ENCODE results near the gene CHI3L1.
A peak's percentile ranks its signal among the peaks of the same experiment; 100 is the strongest.

Gene CHI3L1

DNA sequence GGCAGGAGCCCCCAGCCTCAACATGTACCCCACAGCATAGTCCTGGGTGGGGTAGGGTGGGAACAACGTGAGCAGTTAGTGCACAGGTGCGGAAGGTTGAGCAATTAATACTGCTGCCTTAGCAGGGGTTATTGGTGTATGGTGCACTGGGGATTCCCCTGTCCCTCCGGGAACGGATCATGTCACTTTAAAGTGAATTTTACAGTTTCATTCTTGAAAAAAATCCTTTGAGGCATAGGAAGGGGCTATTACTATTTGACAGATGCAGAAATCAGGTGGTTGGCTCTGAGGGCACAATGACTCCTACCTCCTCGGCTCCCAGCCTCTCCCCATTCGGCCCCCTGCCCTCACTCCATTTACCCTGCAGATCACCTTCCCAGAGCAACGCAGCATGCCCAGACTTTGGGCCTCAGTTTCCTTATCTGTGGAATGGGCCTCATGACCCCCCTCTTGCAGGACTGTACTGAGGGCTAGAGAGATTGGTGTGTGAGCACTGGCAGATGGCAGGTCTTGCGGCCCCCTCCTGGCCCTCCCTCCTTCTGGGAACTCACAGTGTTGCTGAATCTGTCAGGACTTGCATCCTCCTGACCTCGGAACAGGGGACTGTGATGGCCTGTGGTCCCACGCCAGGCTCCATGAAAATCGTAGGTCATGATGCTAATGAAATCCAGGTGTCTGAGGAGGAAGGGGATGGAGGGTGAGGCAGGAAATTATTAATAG lies 5.7 kb downstream of the CHI3L1 start:
- DNase-seq: no peak

DNA sequence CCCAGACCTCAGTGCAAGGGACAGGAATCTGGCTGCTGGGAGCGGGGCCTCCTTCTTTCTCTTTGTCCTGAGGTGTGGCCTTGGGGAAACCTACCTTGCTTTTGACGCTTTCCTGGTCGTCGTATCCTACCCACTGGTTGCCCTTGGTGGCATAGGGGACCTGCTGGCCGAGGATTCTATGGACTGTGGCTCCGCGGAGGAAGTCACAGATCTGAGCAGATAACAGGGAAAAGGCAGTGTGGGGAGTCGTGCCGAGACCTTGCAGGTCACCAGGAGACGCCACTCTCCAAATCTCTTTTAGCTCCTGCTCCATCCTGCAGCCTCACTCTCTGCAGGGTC lies 6.9 kb downstream of the CHI3L1 start:
- no peak for DNase-seq

DNA sequence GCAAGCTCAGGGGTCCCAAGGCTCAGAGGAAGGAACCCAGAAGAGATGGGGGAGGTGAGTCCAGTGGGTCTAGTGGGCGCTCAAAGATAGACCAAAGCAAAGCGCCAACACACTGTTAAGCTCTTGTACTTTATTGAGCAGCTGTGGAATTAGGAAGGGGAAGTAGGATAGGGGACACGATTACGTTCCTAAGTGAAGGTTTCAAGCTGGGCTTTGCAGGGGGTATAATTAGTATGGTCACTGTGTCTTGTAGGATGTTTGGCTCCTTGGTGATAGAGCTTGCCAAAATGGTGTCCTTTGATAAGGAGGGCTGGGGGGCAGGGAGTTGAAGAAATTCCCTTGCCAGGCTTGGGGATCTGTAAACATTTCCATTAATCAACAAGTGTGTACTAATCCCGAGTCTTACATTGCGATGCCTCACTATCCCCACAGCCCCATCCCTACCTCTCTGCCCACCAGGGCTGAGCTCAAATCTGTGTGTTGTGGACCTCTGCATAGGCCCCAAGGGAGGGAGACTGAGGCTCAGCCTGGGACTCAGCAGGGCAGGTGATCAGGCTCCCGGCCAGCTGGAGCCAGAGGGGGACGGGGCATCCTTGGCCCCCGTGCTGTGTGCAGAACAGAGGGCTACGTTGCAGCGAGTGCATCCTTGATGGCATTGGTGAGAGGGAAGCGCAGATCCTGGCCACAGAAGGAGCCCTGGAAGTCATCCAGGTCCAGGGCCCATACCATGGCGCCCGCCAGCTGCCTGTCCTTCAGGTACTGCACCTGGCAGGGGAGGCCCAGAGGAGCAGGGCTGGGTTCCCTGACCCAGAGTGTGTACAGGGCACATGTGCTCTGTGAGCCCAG lies 7.5 kb downstream of the CHI3L1 start:
- DNase-seq: no peak

DNA sequence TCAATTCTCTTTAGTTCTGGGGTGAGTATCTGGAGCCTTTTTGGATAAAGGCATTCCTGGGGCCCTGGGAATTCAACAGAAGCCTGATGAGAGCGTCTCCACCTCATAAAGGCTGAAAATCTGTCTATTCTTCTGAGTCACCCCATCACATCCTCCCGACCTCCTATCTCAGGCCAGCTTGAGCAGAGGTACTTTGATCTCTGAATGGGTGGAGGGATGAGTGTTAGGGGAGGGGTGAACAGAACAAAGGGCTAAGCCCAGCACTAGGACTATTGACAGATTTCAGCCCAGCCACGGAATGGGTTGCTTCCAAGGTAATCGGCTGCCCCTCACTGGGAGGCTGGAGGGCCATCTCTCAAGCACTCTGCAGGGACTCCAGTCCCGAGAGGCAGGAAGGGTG lies 8.4 kb downstream of the CHI3L1 start:
- DNase-seq: no peak

DNA sequence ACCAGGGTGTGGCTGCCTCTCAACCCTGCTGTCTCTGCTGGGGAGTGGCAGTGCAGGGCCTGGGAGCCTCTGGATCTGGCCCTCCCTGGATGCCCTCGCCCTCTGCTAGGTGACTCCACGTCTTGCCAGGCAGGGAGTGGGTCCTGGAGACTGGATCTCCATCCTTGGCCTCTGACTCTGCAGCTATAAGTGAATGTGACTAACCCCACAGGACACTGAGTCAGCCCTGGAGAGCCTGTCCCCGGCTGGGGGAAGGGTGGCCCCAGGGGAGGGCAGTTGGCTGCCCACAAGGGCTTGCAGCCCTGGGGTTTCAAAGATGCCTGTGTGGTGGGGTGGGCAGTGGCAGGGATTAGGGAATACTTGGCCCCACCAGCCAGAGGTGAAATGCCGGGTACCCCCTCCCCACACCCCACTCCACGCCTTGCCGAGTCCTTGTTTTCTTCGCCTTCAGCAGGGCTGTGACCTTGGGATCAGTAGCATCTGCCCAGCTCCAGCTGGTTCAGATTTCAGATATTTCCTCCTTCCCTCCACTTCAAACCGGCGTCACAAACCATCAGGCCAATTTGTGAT lies 8.9 kb downstream of the CHI3L1 start:
- no peak for DNase-seq

DNA sequence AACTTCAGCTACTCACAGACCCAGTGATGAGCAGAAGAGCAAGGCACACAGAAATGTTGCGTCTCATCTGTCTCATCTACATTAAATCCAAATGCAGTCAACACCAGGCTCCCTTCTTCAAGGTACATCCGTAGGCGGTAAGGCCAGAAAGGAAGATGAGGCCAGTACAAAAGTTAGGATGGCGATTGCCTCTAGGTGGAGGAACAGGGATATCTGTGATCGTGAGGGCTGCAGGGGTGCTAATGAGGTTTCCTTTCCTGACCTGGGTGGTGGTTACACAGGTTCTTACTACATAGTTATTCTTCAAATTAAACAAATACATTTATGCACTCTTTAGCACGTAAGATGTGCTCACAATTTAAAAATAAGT lies 9.5 kb downstream of the CHI3L1 start:
- no peak for DNase-seq

DNA sequence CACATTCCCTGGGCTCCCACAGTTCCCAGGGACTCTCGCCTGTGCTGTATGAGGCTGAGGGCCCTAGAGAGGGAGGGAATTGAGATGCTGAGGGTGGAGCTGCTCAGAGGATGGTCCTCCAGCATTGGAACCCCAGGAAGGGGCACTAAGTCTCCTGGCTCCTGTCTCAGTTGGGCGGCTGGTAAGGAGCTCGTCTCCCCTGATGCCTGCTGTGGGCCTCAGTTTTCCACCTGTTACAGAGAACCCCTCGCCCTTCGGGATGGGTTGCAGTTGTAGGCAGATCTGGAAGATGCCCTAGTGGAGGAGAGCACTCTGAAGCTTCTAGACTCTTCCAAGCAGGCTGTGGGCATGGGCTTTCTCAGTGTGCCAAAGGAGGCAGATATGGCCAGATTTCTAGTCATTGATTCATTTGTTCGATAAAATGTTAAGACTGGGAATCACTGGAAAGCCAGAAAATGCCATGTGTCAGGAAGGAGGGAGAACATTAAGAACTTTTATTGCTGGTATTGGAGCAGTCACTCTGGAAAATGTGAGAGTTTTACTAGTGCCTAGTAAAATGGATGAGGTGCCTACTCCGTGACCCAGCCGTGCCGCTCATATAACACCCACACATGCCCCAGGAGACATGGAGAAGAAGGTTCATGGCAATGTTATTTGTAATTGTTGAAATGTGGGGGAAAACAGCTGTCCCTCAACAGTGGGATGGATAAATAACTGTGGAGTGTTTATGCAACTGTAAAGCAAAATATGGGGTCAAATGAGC lies 10.1 kb downstream of the CHI3L1 start:
- no peak for DNase-seq

DNA sequence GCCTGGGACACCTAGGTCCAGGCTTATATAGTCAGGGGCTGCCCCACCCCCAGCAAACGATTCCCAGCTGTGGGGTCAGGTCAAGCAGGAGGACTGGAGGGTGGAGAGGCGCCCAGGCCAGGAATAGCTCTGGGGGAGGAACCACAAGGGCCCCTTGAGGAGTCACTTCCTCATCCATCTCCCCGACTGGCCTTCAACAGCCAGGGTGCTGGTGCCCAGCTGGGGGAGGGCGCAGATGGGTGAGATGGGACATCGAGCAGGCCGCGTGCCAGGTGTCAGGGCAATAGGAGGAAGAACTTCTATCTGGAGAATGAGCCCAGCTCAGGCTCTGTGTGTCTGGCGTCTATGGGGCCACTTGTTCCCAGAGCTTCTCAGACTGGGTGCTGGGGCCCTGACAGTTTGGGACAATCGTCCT lies 10.7 kb downstream of the CHI3L1 start:
- DNase-seq: peak in 1 of 2 experiments; percentile 5

DNA sequence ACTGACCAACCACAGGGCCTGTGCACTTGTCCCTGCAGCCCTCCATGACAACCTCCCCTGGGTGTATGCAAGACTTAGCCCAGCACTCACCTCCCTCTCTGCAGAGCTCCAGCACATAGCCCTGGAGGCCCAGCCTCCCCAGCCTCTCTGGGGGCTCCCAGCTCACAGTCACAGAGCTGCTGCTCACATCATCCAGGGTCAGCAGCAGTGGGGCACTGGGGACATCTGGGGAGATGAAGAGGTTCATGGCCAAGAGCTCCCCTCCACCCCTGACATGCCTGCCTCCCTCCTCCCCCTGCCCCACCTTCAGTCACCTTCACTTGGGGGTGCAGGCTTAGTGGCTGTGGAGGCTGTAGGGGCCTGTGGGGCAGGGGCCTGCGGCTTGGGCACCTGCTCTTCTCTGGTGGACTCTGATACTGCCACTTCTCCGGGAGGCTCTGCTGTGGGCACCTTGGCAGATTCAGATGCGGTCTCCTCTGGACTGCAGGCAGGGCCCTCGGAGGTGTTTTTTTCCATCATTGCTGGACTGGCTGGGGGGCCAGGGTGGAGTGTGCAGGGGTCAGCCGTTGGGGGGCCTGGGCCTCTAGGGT lies 11.2 kb downstream of the CHI3L1 start, which contains the start of gene MYBPH:
TSS of gene MYBPH (minus strand) at position 590 of the 590 bp plus-strand sequence. CDS start at position 519, 71 bp downstream.
- DNase-seq: no peak

DNA sequence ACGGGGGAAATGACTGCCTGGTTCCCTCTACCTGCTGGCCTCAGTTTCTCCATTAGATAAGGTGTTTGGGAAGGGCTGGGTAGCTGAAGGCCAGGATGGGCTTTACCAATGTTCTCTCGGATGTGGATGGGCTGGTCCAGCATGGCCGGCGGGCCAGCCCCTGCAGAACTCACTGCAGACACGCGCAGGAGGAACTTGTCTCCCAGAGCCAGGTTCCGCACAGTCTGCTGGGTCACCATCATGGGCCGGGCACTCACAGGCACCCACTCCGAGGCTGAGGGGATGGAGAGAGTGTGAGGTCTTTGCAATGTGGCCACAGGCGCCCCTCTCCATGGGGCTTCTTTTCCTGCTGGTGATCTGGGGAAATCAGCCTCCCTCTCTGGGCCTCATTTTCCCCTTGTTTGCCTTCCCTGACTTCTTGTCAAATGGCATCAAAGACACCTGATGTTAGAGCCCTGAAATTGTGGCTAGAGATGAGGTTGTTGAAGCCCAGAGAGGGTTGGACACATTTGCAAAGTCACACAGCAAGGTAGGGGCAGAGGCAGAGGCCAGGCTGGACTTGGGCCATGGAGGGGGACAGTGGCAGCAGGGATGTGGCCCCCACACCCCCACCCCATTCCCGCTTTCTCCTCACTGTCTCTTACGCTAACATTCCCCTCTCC lies 12.0 kb downstream of the CHI3L1 start:
- DNase-seq: no peak

DNA sequence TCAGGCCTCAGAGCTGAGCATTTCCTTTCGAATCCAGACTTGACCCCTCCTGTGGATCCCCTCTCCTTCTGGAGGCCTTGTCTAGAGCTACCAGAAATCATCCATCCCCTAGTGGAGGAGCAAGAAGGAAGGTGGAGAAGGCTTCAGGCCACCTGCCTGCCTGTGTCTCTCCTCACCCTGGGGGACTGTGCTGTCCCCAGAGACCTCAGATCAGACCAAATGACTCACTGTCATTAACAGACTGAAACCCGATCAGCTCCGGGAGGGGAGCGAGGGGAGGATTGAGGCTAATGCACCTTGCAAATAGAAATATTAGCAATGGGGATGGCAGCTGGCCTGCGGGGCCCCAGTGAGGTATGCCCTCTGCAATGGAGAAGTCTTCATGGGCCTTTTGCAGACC lies 12.9 kb downstream of the CHI3L1 start:
- DNase-seq: no peak

DNA sequence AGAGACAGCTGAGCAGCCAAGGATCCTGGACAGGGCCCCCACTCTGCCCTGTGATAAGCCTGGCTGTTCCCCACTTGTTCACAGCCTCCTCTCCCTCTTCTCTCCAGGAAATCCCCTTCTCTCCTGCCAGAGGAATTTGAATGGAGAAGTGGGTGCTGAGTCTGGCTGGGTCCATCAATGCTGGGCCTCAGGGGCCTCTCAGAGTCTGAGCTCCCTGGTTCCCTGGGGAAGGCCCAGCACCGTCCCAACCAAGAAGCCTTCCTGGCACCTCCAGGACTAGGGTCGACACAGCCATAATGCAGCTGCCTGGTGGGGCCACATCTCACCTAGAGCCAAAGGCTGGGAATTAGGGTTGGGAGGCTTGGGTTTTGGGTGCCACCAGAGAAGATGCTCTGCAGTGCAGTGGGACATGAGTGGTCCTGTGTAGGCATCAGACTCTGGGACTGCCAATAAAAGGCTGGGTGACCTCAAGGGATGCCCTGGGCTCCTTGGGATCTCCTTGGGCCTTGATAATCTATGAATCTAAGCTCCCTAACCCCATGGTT lies 13.4 kb downstream of the CHI3L1 start:
- DNase-seq: no peak

DNA sequence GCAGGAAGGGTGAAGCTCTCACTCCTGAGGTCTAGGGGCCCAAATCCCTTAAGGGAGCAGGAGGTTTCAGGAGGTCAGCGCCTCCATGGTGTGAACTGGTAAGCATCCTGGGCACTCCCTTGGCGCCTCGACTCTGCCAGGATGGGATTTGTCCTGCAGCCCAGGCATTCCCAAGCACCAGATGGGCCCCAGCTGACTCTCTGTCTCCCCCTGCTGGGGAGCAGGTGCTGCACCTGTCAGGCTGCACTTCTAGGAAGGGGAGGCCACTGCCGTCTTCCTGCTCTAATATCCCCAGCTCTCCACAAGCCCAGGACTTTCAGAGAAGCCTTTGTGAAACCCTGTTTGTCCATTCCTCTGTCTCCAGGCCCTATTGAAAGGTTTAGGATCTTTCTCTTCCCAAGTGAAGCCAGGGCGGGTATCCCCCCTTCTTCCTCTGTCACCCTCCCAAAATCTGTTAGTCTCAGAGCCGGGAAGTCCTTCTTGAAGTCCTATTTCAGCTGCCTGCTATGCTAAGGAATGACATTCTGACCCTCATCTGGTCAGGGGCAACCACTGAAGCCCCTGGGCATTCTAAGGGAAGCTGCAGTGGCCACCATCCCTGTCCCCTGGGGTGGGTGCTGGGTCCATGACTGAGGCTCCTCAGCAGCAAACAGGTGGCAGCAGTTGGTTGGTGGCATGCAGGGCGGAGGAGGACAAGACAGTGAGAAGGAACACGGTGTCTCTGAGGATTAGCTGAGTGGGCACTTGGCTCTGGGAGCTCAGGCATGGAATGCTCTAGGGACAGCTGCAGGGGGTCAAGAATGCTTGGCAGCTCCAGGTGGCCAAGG lies 14.1 kb downstream of the CHI3L1 start:
- peak; percentile 11 to 14 for DNase-seq

DNA sequence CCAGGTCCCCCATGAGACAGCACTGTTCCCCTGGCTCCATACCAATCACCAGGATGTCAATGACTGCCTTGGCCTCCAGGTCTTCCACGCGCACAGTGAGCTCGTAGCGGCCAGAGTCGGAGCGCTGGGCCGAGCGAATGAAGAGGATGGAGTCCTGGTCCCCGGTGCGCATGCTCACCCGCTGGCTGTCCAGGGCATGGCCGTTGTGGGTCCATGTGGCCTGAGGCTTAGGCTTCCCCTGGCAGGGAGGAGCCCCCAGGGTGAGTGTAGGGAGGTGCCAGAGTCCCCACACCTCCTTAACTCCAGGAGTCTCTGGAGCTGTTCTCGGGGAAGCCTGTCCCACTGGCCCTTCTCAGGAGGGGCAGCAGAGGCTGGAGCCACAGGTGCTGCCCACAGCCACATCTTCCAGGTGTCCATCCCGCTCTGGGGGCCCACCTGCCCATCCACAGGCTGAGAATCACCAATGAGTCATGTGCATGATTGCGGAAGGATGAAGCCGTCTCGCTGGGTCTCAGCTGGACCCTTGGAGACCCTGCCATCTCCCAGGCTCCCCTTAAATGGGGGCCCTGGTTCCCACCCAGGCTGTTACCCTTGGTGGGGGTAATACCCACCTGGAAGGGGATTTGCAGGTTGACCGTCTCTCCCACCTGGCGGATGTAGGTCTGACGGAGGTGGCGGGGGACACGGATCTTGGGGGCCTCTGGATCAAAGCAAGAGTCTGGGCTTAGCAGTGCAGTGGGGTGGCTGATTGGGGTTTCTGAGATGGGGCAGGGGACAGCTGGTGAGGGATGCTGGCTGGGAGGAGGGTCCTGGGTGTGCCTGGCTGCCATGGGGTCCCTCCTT lies 14.9 kb downstream of the CHI3L1 start:
- no peak for DNase-seq

DNA sequence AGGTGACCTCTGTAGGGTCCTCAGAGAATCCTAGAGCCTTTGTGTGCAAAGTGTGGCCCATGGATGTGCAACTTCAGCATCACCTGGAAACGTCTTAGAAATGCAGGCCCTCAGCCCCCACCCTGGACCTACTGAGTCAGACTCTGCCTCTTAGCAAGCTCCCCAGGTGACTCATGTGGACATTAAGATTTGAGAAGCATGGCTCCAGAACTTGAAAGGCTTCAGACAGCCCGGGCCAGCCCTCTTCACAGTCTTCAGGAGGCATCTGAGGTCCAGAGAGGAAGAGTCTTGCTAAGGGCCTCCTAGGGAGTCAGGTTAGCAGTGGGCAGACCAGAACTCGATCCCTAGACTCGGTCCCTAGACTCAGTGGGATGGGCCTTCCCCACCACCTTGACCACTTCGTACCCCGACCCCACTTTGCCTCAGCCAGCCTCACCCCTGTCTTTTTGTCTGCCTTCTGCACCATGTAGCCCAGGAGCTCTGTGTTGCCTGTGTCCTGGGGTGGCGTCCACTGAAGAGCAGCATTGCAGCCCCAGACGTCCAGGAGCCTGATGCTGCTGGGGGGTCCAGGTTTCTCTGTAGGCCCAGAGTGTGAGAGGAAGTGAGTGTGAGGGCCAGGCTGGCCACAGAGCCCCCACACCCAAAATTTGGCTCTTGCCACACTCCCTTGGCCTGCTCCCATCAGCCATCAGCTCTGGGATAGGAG lies 15.7 kb downstream of the CHI3L1 start:
- DNase-seq: no peak

DNA sequence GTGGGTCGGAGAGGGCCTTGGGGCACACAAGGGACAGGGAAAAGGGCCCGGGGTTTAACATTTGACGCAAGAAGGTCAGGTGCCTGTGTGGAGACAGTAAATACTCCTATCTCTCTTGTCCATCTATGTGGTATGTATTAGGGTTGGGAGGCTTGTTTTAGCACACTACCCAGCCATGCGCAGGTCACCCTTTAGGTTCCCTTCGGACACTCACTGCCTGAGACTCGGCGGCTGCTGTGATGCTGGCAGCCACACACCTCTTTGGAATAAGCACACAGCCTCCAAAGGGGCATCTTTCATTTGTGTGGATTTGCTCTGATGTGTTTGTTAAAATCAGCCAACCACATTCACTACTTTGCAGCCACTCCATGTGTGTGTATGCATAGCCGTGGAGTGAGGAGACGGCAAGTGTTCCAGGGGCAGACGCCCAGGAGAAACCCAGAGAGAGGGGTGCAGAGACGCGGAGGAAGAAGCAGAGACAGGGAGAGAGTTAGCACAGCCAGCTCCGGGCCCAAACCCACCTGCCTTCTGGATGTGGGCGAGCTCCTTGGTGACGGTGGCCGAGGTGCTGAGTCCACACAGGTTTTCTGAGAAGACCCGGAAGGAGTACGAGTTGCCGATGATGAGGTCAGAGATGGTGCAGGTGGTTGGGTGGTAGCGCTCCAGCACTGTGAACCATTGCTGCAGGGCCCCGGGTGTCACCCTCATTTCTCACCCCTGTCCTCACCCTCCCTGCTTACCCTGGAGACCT lies 16.6 kb downstream of the CHI3L1 start:
- DNase-seq: no peak

DNA sequence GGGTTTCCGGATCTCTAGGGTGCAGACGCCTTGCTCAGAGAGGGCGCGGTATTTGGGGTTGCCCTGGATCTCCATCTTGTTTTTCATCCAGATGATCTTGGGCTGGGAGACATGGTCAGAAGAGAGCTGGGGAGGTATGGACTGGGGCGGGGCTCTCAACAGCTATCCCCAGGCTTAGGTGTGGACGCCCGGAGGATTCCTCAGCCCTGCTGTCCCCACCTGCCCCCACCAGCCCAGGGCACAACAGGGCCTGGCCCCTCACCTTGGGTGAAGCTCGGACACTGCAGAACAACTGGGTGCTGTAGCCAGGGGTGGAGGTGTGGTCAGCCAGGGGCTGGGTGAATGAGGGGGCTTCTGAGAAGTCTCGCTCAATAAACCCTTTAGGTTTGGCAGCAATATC lies 17.5 kb downstream of the CHI3L1 start:
- no peak for DNase-seq

DNA sequence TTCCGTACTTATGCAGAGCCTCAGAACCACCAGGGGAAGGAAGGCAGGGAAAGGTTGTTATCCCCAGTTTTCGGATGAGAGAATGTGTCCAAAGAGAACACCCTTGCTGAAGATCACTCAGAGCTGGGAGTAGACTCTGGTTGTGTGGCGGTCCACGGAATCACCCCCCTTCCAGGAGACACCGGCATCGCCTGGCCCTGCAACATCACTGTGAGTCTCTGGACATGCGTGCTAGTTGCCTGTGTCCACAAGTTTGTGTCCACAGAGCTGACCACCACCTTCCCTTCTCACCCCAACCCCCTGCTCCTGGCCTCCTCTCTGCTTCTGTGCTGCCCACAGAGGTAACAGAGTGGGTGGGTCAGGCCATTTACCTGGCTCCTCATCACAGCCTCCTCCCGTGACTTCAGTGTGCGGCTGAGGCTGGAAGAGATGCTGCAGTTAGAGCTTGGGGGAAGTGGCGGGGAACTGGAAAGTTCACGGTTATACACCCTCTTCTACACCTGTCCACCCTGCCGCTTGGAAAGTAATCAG lies 18.2 kb downstream of the CHI3L1 start:
- DNase-seq: no peak

DNA sequence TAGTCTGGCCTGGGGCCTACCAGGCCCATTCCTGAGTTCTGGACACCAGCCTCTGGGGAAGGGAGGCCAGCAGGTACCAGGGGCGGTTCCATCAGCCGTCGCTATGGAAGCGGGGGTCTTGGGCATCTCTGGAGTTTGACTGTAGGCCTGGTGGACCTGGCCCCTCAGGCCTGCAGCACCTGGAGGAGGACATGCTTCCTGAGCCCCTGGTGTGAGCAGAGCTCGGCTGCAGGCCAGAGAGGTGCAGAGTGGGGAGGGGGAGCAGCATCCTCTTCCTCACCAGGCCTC lies 18.6 kb downstream of the CHI3L1 start:
- DNase-seq: no peak
